NCI-H2196 treated with DMSO at 0.1 percent for 48 hours (cell line): ENCODE results near the gene JPH3.

ENCODE experiments used
- DNase-seq: peaks from one replicate; lab custom pipeline; 2025; ENCODE audit not compliant: unreplicated experiment; lab: John Stamatoyannopoulos, UW

The JPH3 gene

GRCh38 chr16:87602001-87602775 lies at the start of gene JPH3:
Gene JPH3 (plus strand): TSS chr16:87602508. CDS start chr16:87603147, 639 bp downstream.
- DNase-seq, result no peak

GRCh38 chr16:87552772-87553573 lies 49.3 kb upstream of the JPH3 start:
- no peak for DNase-seq

- DNase-seq, result no peak
Observed at GRCh38 chr16:87554754-87555427, 47.4 kb upstream of the JPH3 start.

- no peak for DNase-seq
Observed at GRCh38 chr16:87555647-87556046, 46.7 kb upstream of the JPH3 start.

GRCh38 chr16:87556941-87557459 lies 45.3 kb upstream of the JPH3 start:
- no peak for DNase-seq

- DNase-seq, result no peak
Observed at GRCh38 chr16:87558682-87559081, 43.6 kb upstream of the JPH3 start.

GRCh38 chr16:87559945-87560344 lies 42.4 kb upstream of the JPH3 start:
- no peak for DNase-seq

- peak; percentile 10 for DNase-seq
Observed at GRCh38 chr16:87560428-87561199, 41.7 kb upstream of the JPH3 start.

GRCh38 chr16:87561200-87562105 lies 40.9 kb upstream of the JPH3 start:
- DNase-seq, result no peak

GRCh38 chr16:87562201-87562600 lies 40.1 kb upstream of the JPH3 start:
- DNase-seq, result no peak

GRCh38 chr16:87563022-87563421 lies 39.3 kb upstream of the JPH3 start:
- no peak for DNase-seq

- no peak for DNase-seq
Observed at GRCh38 chr16:87563714-87564523, 38.4 kb upstream of the JPH3 start.

- DNase-seq, result no peak
Observed at GRCh38 chr16:87564524-87564778, 37.9 kb upstream of the JPH3 start.

- DNase-seq, result no peak
Observed at GRCh38 chr16:87569601-87570571, 32.4 kb upstream of the JPH3 start.

- no peak for DNase-seq
Observed at GRCh38 chr16:87570572-87570937, 31.8 kb upstream of the JPH3 start.

- no peak for DNase-seq
Observed at GRCh38 chr16:87570938-87571867, 31.1 kb upstream of the JPH3 start.

GRCh38 chr16:87571868-87572244 lies 30.5 kb upstream of the JPH3 start:
- DNase-seq, result no peak
